ENCODE measurements around the gene GASK1A.

DNA sequence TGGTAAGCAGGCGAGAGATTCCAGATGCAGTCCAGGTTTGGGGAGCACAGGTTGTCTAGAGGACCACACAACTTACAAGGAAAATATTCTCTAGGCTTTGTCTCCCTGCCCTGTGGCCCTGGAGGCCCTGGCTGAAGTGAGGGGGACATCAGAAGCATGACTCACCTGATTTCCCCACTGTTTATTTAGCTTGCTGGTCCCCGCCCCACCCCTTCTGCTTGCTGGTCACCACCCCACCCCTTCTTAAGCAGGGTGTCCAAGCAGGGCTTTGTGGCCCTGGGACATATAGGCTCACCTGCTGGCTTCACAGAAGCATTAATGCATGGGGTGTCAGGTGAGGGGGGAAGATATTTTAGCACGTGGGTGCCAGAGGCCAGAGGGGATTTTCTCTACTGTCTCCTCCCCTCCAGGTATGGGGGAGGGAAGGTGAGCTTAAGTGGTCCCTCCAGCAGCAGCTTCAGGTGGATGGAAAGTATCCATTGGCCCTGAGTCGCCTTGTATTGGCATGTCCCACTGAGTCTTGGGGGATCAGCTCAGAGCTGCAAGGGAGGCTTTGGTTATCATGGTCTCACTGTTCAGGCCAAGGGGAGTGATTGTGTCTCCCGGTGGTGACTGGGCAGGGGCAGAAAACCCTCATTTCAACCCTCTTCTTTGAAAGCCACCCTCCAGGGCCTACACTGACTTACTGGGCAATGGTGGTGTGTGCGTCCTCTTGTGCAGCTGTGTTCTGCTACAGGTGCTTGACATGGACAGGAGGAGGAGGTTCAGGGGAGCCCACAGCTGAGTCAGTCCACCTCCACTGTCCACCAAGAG, 49.8 kb downstream of the GASK1A start:
- TF ChIP-seq, protein P1, sequence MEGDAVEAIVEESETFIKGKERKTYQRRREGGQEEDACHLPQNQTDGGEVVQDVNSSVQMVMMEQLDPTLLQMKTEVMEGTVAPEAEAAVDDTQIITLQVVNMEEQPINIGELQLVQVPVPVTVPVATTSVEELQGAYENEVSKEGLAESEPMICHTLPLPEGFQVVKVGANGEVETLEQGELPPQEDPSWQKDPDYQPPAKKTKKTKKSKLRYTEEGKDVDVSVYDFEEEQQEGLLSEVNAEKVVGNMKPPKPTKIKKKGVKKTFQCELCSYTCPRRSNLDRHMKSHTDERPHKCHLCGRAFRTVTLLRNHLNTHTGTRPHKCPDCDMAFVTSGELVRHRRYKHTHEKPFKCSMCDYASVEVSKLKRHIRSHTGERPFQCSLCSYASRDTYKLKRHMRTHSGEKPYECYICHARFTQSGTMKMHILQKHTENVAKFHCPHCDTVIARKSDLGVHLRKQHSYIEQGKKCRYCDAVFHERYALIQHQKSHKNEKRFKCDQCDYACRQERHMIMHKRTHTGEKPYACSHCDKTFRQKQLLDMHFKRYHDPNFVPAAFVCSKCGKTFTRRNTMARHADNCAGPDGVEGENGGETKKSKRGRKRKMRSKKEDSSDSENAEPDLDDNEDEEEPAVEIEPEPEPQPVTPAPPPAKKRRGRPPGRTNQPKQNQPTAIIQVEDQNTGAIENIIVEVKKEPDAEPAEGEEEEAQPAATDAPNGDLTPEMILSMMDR (IDR thresholded peaks at IDR 0.05; ENCODE audit: low read depth, low read length), result no peak
- TF ChIP-seq POLR2A (IDR thresholded peaks at IDR 0.05; ENCODE audit: extremely low read depth, insufficient read length), result no peak
- TF ChIP-seq, protein P2, sequence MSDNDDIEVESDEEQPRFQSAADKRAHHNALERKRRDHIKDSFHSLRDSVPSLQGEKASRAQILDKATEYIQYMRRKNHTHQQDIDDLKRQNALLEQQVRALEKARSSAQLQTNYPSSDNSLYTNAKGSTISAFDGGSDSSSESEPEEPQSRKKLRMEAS (IDR thresholded peaks at IDR 0.05; ENCODE audit: low read depth, low read length), result no peak
